Fibroblast of peridontal ligament (primary cell): ENCODE measurements around the gene TRAFD1.
"Not testable (repeated sequence)": the region's sequence is repeated elsewhere in the genome, so short reads cannot be mapped to it uniquely, and the experiment has no call there.

Source experiments
- DNase-seq: peaks from one replicate; pipeline ENCODE4 v3.0.0-alpha.2; 2010; ENCODE audit errors: extremely low read depth

The TRAFD1 gene, protein sequence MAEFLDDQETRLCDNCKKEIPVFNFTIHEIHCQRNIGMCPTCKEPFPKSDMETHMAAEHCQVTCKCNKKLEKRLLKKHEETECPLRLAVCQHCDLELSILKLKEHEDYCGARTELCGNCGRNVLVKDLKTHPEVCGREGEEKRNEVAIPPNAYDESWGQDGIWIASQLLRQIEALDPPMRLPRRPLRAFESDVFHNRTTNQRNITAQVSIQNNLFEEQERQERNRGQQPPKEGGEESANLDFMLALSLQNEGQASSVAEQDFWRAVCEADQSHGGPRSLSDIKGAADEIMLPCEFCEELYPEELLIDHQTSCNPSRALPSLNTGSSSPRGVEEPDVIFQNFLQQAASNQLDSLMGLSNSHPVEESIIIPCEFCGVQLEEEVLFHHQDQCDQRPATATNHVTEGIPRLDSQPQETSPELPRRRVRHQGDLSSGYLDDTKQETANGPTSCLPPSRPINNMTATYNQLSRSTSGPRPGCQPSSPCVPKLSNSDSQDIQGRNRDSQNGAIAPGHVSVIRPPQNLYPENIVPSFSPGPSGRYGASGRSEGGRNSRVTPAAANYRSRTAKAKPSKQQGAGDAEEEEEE

GRCh38 chr12:112125250-112125999 lies at the start of gene TRAFD1:
TRAFD1 (plus strand) TSS chr12:112125560; CDS start chr12:112130523, 4,963 bp downstream.
- peak; percentile 94 for DNase-seq

- no peak for DNase-seq
Observed at GRCh38 chr12:112087055-112087850, 38.1 kb upstream of the TRAFD1 start.

- DNase-seq, result no peak
Observed at GRCh38 chr12:112087851-112088250, 37.5 kb upstream of the TRAFD1 start.

DNA sequence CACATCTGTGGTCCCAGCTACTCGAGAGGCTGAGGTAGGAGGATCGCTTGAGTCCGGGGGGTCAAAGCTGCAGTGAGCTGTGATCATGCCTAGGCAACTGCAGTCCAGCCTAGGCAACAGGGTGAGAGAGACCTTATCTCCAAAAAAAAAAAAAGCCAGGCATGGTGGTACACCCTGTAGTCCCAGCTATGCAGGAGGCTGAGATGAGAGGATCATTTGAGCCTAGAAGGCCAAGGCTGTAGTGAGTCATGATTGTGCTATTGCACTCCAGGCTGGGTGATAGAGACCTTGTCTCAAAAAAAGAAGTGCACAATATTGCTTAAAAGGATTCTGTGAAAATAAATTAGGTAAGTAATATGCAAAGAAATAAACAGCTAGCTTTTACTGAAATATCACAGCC lies 33.8 kb upstream of the TRAFD1 start:
- no peak for DNase-seq

- DNase-seq, result no peak
Observed at GRCh38 chr12:112096070-112096469, 29.3 kb upstream of the TRAFD1 start.

DNA sequence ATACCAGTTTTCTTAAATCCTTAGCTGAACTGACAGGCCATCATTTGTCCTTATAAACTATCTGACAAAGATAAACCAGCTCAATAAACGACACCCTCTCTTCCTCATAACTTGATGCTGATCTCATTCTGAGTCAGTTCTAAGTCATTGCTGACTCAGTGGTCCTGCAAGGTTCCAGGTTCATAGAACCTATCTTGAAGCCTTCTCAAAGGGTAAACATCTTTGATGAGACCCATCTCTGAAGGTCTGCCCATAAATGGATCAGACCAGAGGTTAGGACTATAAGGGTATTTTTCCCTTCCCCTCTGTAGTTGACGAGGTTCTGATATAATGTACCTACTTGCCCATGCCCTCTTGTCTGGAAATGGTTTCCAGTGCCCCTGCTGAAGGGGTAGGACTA lies 28.7 kb upstream of the TRAFD1 start:
- DNase-seq, result peak; percentile 55

- no peak for DNase-seq
Observed at GRCh38 chr12:112097641-112098040, 27.7 kb upstream of the TRAFD1 start.

GRCh38 chr12:112100500-112100899 lies 24.9 kb upstream of the TRAFD1 start:
- not testable (repeated sequence) for DNase-seq

DNA sequence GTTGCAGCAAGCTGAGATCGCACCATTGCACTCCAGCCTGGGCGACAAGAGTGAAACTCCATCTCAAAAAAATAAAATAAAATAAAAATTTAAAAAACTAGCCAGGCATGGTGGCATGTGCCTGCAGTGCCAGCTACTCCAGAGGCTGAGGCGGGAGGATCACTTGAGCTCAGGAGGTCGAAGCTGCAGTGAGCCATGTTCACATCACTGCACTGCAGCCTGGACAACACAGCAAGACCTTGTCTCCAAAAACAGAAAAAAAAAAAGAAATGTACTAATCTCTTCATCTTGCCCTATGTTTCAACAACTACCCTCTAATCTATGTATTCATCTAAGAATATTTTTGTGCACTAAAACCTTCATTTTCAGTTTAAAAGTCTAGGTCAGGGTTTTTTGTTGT lies 23.2 kb upstream of the TRAFD1 start:
- DNase-seq, result no peak

DNA sequence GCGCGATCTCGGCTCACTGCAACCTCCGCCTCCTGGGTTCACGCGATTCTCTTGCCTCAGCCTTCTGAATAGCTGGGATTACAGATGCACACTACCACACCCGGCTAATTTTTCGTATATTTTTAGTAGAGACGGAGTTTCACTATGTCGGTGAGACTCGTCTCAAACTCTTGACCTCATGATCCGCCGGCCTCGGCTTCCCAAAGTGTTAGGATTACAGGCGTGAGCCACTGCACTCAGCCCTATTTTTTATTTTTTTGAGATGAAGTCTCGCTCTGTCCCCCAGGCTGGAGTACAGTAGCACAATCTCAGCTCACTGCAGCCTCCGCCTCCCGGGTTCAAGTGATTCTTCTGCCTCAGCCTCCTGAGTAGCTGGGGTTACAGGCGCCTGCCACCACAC lies 22.6 kb upstream of the TRAFD1 start:
- DNase-seq, result not testable (repeated sequence)

DNA sequence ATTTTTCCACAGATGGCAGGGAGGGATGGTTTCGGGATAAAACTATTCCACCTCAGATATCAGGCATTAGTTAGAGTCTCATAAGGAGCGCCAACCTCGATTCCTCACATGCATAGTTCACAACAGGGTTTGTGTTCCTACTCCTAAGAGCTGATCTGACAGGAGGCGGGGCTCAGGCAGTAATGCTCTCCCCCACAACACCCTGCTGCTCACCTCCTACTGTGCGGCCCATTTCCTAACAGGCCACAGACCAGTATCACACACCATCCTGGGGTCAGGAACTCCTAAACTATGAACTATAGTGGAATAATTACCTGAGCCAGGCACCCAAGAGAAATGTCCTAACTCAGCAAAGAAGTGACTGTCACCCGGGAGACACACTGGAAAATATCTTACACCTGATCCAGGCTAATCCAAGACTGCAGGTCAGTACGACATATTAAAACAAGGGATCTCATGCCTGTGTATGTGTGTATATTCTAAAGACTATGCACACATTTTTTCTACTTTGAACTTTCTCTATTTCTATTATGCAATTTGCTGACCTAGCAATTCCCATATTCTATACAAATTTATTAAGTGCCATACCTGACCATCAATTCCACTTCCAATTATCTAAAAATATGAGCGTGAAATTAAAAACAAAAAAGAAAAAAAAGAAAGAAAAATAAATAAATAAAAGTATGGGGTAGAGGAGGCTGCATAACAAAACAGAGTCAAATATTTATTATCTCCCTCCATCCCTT lies 21.4 kb upstream of the TRAFD1 start:
- no peak for DNase-seq

DNA sequence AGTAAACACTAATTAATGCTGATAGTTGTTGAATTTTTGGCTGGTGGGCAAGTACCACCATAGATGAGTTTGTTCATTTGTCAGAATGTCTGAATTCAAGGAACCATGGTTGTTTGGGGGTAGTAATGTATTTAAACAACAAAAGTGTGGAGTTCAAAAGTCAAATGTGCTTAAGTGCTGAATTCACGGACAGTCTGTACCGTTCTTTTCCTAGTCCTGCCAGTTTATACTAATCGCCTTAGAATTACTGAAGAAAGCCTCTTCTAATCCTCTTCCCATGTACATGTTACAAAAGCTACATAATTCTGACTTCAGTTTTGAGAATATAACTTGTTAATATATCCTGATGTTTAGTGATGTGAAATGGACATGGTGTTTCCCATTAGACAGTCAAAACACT lies 19.5 kb upstream of the TRAFD1 start:
- DNase-seq, result no peak

DNA sequence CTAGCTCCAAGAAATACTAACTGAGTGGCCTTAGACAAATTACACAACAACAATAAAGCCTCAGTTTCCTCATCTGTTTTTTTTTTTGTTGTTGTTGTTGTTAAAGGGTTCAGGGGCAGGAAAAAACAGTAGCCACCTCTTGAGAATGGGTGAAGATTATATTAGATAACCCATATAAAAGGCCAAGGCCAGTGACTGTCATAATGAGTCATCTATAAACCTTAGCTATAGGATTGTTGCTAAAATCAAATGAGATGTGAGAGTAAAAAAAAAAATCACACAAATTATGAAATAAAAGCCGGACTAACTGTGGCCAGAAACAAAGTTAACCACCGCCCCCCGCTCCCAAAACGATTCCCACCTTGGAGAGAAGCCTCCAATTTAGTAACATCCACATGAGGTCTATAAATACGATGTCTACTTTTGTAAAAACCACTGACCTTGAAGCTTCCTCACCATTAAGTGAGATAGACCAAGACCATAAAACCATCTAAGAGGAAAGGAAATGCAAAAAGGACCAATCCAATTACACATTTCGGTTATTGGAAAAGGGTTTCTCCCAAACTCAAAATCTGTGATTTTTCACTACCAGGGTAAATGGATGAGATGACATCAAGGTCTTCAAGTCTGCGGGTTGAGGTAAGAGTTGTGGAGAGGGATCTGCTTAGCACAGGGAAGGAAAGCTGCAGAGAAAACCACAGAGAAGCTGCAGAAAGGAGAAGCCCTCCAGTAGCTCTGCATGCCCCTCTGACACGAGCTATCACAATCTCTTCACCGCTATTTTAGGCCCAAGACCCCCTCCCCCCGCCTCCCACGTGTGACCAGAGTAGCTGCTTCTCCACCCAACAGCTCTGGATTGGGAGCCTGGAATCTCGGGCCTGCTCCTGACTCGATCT lies 17.8 kb upstream of the TRAFD1 start:
- no peak for DNase-seq

- DNase-seq, result peak; percentile 84
Observed at GRCh38 chr12:112108202-112109079, 16.9 kb upstream of the TRAFD1 start, which contains the start of gene NAA25. NAA25 (minus strand) TSS chr12:112108783; CDS start chr12:112108773, 10 bp downstream.

DNA sequence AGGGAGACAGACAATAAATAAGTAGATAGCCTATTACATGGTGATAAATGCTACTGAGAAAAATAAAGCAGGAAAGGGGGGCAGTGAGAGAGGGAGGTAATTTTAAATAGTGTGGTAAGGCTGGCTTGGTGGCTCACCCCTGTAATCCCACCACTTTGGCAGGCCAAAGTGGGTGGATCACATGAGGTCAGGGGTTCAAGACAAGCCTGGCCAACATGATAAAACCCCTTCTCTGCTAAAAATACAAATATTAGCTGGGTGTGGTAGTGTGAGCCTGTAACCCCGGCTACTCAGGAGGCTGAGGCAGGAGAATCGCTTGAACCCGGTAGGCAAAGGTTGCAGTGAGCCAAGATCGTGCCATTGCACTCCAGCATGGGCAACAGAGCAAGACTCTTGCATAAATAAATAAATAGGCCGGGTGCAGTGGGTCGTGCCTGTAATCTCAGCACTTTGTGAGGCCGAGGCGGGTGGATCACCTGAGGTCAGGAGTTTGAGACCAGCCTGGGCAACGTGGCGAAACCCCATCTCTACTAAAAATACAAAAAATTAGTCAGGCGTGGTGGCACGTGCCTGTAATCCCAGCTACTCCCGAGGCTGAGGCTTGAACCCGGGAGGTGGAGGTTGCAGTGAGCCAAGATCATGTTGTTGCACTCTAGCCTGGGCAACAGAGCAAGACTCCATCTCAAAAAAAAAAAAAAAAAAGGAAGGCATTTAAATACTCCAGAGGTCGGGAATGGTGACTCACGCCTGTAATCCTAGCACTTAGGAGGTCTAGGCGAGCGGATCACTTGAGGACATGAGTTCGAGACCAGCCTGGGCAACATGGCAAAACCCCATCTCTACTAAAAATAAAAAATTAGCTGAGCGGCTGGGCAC lies 14.3 kb upstream of the TRAFD1 start:
- DNase-seq, result not testable (repeated sequence)

DNA sequence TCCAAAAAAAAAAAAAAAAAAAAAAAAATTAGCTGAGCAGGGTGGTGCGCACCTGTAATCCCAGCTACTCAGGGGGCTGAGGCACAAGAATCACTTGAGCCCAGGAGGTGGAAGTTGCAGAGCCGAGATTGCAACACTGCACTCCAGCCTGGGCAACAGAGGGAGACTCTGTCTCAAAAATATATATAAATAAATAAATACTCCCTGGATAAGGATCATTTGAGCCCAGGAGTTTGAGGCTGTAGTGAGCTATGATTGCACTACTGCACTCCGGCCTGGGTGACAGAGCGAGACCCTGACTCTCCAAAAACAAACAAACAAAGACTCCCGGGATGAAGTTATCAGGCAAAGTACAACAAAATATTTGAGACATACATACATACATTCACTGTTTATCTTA lies 13.4 kb upstream of the TRAFD1 start:
- no peak for DNase-seq

- DNase-seq, result no peak
Observed at GRCh38 chr12:112112409-112113133, 12.8 kb upstream of the TRAFD1 start.
